Measurements from ENCODE around the gene SCN10A.

The SCN10A gene

GRCh38 chr3:38773528-38773927 is 42.5 kb downstream of the SCN10A start:
- DNase-seq (ENCODE audit: low read depth): no peak

GRCh38 chr3:38763569-38763968 is 52.4 kb downstream of the SCN10A start:
- no peak for DNase-seq (ENCODE audit: low read depth)

GRCh38 chr3:38758557-38758956 is 57.5 kb downstream of the SCN10A start:
- DNase-seq (ENCODE audit: low read depth): no peak

GRCh38 chr3:38757721-38758120 is 58.3 kb downstream of the SCN10A start:
- no peak for DNase-seq (ENCODE audit: low read depth)

- no peak for DNase-seq (ENCODE audit: low read depth)
Measured at GRCh38 chr3:38756892-38757291, 59.1 kb downstream of the SCN10A start.

GRCh38 chr3:38755130-38755529 is 60.9 kb downstream of the SCN10A start:
- peak; percentile 8 for DNase-seq (ENCODE audit: low read depth)

GRCh38 chr3:38746641-38747040 is 69.4 kb downstream of the SCN10A start:
- DNase-seq (ENCODE audit: low read depth): no peak

GRCh38 chr3:38743043-38743442 is 73.0 kb downstream of the SCN10A start:
- no peak for DNase-seq (ENCODE audit: low read depth)

- DNase-seq (ENCODE audit: low read depth): no peak
Measured at GRCh38 chr3:38742550-38742949, 73.5 kb downstream of the SCN10A start.

GRCh38 chr3:38740537-38740936 is 75.5 kb downstream of the SCN10A start:
- DNase-seq (ENCODE audit: low read depth): no peak

- no peak for DNase-seq (ENCODE audit: low read depth)
Measured at GRCh38 chr3:38739931-38740330, 76.1 kb downstream of the SCN10A start.

GRCh38 chr3:38739396-38739689 is 76.7 kb downstream of the SCN10A start:
- no peak for DNase-seq (ENCODE audit: low read depth)

GRCh38 chr3:38738630-38739395 is 77.2 kb downstream of the SCN10A start:
- DNase-seq (ENCODE audit: low read depth): peak; percentile 57

GRCh38 chr3:38731522-38731921 is 84.5 kb downstream of the SCN10A start:
- peak; percentile 8 for DNase-seq (ENCODE audit: low read depth)

GRCh38 chr3:38730281-38730680 is 85.7 kb downstream of the SCN10A start:
- DNase-seq (ENCODE audit: low read depth): peak; percentile 65

- DNase-seq (ENCODE audit: low read depth): no peak
Measured at GRCh38 chr3:38728008-38728407, 88.0 kb downstream of the SCN10A start.

GRCh38 chr3:38726751-38727150 is 89.3 kb downstream of the SCN10A start:
- no peak for DNase-seq (ENCODE audit: low read depth)

- peak; percentile 83 for DNase-seq (ENCODE audit: low read depth)
Measured at GRCh38 chr3:38725726-38726419, 90.1 kb downstream of the SCN10A start.

- no peak for DNase-seq (ENCODE audit: low read depth)
Measured at GRCh38 chr3:38724392-38724736, 91.7 kb downstream of the SCN10A start.

GRCh38 chr3:38723569-38724391 is 92.2 kb downstream of the SCN10A start:
- DNase-seq (ENCODE audit: low read depth): peak; percentile 55

GRCh38 chr3:38722781-38723568 is 93.0 kb downstream of the SCN10A start:
- DNase-seq (ENCODE audit: low read depth): peak; percentile 86

GRCh38 chr3:38721207-38721772 is 94.7 kb downstream of the SCN10A start:
- no peak for DNase-seq (ENCODE audit: low read depth)

All from EH (cell line).